NB4 (cell line): ENCODE data around the gene BHLHE23.

ENCODE experiments used
- CTCF ChIP-seq: IDR thresholded peaks from one replicate; pipeline ENCODE4 v1.5.1; 2012; ENCODE audit warnings: low read depth, low read length
- MAX ChIP-seq: IDR thresholded peaks from 2 replicates; pipeline ENCODE4 v1.6.1; 2011; ENCODE audit warnings: low read depth, low read length
- MYC ChIP-seq: IDR thresholded peaks from 2 replicates; pipeline ENCODE4 v1.6.1; 2011; ENCODE audit warnings: low read depth, low read length
- POLR2A ChIP-seq: IDR thresholded peaks from 2 replicates; pipeline ENCODE4 v1.6.1; 2011; ENCODE audit warnings: mild to moderate bottlenecking; ENCODE audit not compliant: insufficient read length; ENCODE audit errors: extremely low read depth

GRCh38 chr20:63021356-63022321, 14.9 kb upstream of the BHLHE23 start:
- TF ChIP-seq CTCF (no peak), POLR2A (no peak), MAX (0 out of 2 replicates have a peak, but pooled peaks have one; percentile 23), MYC (no peak)
